SK-N-SH treated with all-trans-retinoic acid at 6 μM for 48 hours (cell line): ENCODE results near the gene CRYL1.

Experiments
- ATAC-seq: fragments of 200-7000 bp; cut with Tn5 transposase; 3 replicates; pipeline ENCODE4 v1.9.1; 2020; ENCODE audit warnings: mild to moderate bottlenecking, moderate library complexity
- ARNTL ChIP-seq: fragments of 450-650 bp; formaldehyde crosslinking; IDR thresholded peaks from 2 replicates; pipeline ENCODE4 v1.5.0; 2020; ENCODE audit warnings: low read depth, mild to moderate bottlenecking, moderate library complexity, borderline replicate concordance
- BACH2 ChIP-seq: fragments of 250-450 bp; sonication (Bioruptor Pico); IDR thresholded peaks from 2 replicates; pipeline ENCODE4 v1.9.0; 2021; ENCODE audit warnings: mild to moderate bottlenecking, borderline replicate concordance
- ESRRG ChIP-seq: fragments of 250-450 bp; sonication (Bioruptor Pico); IDR thresholded peaks from 2 replicates; pipeline ENCODE4 v1.6.1; 2021; ENCODE audit warnings: mild to moderate bottlenecking
- GLIS3 ChIP-seq: fragments of 250-450 bp; sonication (Bioruptor Pico); IDR thresholded peaks from 2 replicates; pipeline ENCODE4 v1.5.0; 2020; ENCODE audit warnings: mild to moderate bottlenecking, moderate library complexity
- ISL1 ChIP-seq: fragments of 250-450 bp; sonication (Bioruptor Pico); IDR thresholded peaks from 2 replicates; pipeline ENCODE4 v2.1.2; 2022; ENCODE audit warnings: mild to moderate bottlenecking, moderate library complexity
- PPARA ChIP-seq: fragments of 250-450 bp; sonication (Bioruptor Pico); IDR thresholded peaks from 2 replicates; pipeline ENCODE4 v1.5.0; 2020; ENCODE audit warnings: mild to moderate bottlenecking, borderline replicate concordance
- RARB ChIP-seq: fragments of 250-450 bp; sonication (Bioruptor Pico); IDR thresholded peaks from 2 replicates; pipeline ENCODE4 v1.8.0; 2021; ENCODE audit warnings: mild to moderate bottlenecking, moderate library complexity
- SNAI2 ChIP-seq: fragments of 250-450 bp; sonication (Bioruptor Pico); IDR thresholded peaks from 2 replicates; pipeline ENCODE4 v1.5.0; 2020; ENCODE audit warnings: mild to moderate bottlenecking, moderate library complexity
- TCF4 ChIP-seq: fragments of 250-450 bp; sonication (Bioruptor Pico); IDR thresholded peaks from 2 replicates; pipeline ENCODE4 v1.8.0; 2021; ENCODE audit warnings: mild to moderate bottlenecking, moderate library complexity, borderline replicate concordance
- TOX ChIP-seq: fragments of 250-450 bp; sonication (Bioruptor Pico); IDR thresholded peaks from 2 replicates; pipeline ENCODE4 v1.8.0; 2021; ENCODE audit warnings: mild to moderate bottlenecking, moderate library complexity, borderline replicate concordance
- ZC3H10 ChIP-seq: fragments of 250-450 bp; sonication (Bioruptor Pico); IDR thresholded peaks from 2 replicates; pipeline ENCODE4 v1.5.1; 2021; ENCODE audit warnings: mild to moderate bottlenecking, moderate library complexity
- ZFP30 ChIP-seq: fragments of 450-650 bp; formaldehyde crosslinking; IDR thresholded peaks from 2 replicates; pipeline ENCODE4 v1.5.0; 2022; ENCODE audit warnings: mild to moderate bottlenecking, moderate library complexity
- ZNF70 ChIP-seq: fragments of 450-650 bp; formaldehyde crosslinking; IDR thresholded peaks from 2 replicates; pipeline ENCODE4 v1.5.0; 2020; ENCODE audit warnings: mild to moderate bottlenecking, moderate library complexity
- ZNF8 ChIP-seq: fragments of 450-650 bp; formaldehyde crosslinking; IDR thresholded peaks from 2 replicates; pipeline ENCODE4 v1.5.0; 2020; ENCODE audit warnings: mild to moderate bottlenecking, moderate library complexity
- TF ChIP-seq, protein P1 (sequence below): fragments of 250-450 bp; sonication (Bioruptor Pico); IDR thresholded peaks from 2 replicates; pipeline ENCODE4 v1.5.0; 2020; ENCODE audit warnings: mild to moderate bottlenecking, moderate library complexity
- TF ChIP-seq, protein P2 (sequence below): fragments of 250-450 bp; sonication (Bioruptor Pico); IDR thresholded peaks from 2 replicates; pipeline ENCODE4 v1.5.1; 2020; ENCODE audit warnings: low read depth, mild to moderate bottlenecking, moderate library complexity
- TF ChIP-seq, protein P3 (sequence below): fragments of 250-450 bp; sonication (Bioruptor Pico); IDR thresholded peaks from 2 replicates; pipeline ENCODE4 v1.8.0; 2021; ENCODE audit warnings: low read depth, mild to moderate bottlenecking, moderate library complexity, borderline replicate concordance
- TF ChIP-seq, protein P4 (sequence below): fragments of 250-450 bp; sonication (Bioruptor Pico); IDR thresholded peaks from 2 replicates; pipeline ENCODE4 v1.5.1; 2021; ENCODE audit warnings: mild to moderate bottlenecking, moderate library complexity

Gene CRYL1

DNA sequence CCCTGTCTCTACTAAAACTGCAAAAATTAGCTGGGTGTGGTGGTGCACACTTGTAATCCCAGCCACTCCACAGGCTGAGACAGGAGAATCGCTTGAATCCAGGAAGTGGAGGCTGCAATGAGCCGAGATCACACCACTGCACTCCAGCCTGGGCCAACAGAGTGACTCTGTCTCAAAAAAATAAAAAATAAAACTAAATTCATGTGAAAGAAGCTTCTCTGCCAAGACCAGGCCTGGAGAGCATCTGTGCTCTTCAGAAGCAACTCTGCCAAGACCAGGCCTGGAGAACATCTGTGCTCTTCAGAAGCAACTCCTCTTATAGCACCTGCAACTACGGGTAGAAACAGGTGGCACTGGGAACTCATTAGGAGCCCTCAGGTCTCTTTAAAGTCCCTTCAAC is 37.7 kb downstream of the CRYL1 start (continued):
- TF ChIP-seq, protein P1, sequence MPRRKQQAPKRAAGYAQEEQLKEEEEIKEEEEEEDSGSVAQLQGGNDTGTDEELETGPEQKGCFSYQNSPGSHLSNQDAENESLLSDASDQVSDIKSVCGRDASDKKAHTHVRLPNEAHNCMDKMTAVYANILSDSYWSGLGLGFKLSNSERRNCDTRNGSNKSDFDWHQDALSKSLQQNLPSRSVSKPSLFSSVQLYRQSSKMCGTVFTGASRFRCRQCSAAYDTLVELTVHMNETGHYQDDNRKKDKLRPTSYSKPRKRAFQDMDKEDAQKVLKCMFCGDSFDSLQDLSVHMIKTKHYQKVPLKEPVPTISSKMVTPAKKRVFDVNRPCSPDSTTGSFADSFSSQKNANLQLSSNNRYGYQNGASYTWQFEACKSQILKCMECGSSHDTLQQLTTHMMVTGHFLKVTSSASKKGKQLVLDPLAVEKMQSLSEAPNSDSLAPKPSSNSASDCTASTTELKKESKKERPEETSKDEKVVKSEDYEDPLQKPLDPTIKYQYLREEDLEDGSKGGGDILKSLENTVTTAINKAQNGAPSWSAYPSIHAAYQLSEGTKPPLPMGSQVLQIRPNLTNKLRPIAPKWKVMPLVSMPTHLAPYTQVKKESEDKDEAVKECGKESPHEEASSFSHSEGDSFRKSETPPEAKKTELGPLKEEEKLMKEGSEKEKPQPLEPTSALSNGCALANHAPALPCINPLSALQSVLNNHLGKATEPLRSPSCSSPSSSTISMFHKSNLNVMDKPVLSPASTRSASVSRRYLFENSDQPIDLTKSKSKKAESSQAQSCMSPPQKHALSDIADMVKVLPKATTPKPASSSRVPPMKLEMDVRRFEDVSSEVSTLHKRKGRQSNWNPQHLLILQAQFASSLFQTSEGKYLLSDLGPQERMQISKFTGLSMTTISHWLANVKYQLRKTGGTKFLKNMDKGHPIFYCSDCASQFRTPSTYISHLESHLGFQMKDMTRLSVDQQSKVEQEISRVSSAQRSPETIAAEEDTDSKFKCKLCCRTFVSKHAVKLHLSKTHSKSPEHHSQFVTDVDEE (CRISPR knock-in tag), result no peak
- TF ChIP-seq ESRRG (CRISPR knock-in tag) (no peak), TCF4 (CRISPR knock-in tag) (no peak)

DNA sequence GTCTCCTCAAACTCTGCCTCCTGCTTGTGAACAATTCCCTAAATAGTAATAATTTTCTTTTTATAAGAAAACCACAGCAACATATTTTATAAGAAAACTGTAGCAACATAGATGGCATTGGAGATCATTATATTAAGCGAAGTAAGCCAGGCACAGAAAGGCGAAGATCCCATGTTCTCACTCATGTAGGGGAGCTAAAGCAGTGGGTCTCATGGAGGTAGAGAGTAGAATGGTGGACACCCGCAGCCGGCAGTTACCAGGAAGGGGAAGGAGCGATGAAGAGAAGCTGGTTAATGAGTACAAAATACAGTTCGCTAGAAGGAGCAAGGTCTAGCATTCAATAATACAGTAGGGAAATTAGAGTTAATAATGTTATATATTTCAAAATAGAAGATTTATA is 42.9 kb downstream of the CRYL1 start:
- TF ChIP-seq, protein P1 (CRISPR knock-in tag), result no peak
- TF ChIP-seq ZFP30 (CRISPR knock-in tag) (no peak), ZNF8 (CRISPR knock-in tag) (no peak), ESRRG (CRISPR knock-in tag) (no peak), ZNF70 (CRISPR knock-in tag) (no peak), BACH2 (CRISPR knock-in tag) (no peak), TCF4 (CRISPR knock-in tag) (no peak), RARB (no peak), ZC3H10 (no peak), ISL1 (CRISPR knock-in tag) (no peak), TOX (CRISPR knock-in tag) (no peak)
- TF ChIP-seq, protein P2, sequence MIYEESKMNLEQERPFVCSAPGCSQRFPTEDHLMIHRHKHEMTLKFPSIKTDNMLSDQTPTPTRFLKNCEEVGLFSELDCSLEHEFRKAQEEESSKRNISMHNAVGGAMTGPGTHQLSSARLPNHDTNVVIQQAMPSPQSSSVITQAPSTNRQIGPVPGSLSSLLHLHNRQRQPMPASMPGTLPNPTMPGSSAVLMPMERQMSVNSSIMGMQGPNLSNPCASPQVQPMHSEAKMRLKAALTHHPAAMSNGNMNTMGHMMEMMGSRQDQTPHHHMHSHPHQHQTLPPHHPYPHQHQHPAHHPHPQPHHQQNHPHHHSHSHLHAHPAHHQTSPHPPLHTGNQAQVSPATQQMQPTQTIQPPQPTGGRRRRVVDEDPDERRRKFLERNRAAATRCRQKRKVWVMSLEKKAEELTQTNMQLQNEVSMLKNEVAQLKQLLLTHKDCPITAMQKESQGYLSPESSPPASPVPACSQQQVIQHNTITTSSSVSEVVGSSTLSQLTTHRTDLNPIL (CRISPR knock-in tag), result no peak
- TF ChIP-seq, protein P3, sequence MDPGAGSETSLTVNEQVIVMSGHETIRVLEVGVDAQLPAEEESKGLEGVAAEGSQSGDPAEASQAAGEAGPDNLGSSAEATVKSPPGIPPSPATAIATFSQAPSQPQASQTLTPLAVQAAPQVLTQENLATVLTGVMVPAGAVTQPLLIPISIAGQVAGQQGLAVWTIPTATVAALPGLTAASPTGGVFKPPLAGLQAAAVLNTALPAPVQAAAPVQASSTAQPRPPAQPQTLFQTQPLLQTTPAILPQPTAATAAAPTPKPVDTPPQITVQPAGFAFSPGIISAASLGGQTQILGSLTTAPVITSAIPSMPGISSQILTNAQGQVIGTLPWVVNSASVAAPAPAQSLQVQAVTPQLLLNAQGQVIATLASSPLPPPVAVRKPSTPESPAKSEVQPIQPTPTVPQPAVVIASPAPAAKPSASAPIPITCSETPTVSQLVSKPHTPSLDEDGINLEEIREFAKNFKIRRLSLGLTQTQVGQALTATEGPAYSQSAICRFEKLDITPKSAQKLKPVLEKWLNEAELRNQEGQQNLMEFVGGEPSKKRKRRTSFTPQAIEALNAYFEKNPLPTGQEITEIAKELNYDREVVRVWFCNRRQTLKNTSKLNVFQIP (CRISPR knock-in tag), result no peak
- TF ChIP-seq, protein P4, sequence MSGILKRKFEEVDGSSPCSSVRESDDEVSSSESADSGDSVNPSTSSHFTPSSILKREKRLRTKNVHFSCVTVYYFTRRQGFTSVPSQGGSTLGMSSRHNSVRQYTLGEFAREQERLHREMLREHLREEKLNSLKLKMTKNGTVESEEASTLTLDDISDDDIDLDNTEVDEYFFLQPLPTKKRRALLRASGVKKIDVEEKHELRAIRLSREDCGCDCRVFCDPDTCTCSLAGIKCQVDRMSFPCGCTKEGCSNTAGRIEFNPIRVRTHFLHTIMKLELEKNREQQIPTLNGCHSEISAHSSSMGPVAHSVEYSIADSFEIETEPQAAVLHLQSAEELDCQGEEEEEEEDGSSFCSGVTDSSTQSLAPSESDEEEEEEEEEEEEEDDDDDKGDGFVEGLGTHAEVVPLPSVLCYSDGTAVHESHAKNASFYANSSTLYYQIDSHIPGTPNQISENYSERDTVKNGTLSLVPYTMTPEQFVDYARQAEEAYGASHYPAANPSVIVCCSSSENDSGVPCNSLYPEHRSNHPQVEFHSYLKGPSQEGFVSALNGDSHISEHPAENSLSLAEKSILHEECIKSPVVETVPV (CRISPR knock-in tag), result no peak

DNA sequence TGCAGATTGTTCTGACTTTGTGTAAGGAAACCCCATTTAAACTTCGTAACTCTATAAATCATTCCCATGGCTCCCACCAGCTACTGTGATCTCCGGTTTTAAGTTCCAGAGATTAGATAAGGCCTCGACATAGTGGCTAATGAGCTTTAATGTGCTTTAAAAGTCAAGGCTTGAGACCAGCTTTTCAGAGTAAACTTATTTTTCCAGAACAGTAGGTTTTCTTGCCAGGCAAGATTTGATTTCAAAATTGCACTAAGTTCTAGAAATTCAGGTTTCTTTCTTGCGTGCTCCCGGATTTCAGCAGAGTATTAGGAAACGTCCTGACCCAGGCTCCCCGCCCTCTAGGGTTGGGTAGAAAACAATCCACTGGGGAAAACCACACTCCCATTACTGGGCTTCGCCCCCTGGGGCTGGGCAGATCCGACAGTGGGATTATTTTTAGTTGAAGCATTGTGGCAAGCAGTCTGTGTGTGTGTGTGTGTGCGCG is 43.3 kb downstream of the CRYL1 start:
- TF ChIP-seq TCF4 (CRISPR knock-in tag) (no peak), ZNF70 (CRISPR knock-in tag) (no peak), GLIS3 (CRISPR knock-in tag) (no peak), ISL1 (CRISPR knock-in tag) (0 out of 2 replicates have a peak, but pooled peaks have one; percentile 17), PPARA (CRISPR knock-in tag) (no peak), ARNTL (no peak), SNAI2 (CRISPR knock-in tag) (no peak)
- TF ChIP-seq, protein P1 (CRISPR knock-in tag), result no peak
- TF ChIP-seq, protein P2 (CRISPR knock-in tag), result no peak
- ATAC-seq, result no peak

More for the DNA sequence above, 42.9 kb downstream of the CRYL1 start:
- no peak for ATAC-seq
